Endothelial cell (in vitro differentiated cells): ENCODE data around the gene SETSIP. TPM values are rescaled to one million over a fixed set of nuclear protein-coding genes. Genes with fewer than 3 reads are reported as not detected.

Source experiments
- DNase-seq: peaks from one replicate; pipeline ENCODE4 v3.0.0; 2021; ENCODE audit warnings: low spot score
- H3K27ac Mint-ChIP-seq: one replicate; pipeline ENCODE4 v1.8.0; 2021; ENCODE audit warnings: mixed read lengths, inconsistent platforms; ENCODE audit not compliant: unreplicated experiment
- H3K27me3 Mint-ChIP-seq: one replicate; pipeline ENCODE4 v1.8.0; 2021; ENCODE audit warnings: mild to moderate bottlenecking, moderate library complexity, mixed read lengths, inconsistent platforms; ENCODE audit not compliant: unreplicated experiment
- H3K36me3 Mint-ChIP-seq: one replicate; pipeline ENCODE4 v1.8.0; 2021; ENCODE audit warnings: mild to moderate bottlenecking, low read depth, mixed read lengths, inconsistent platforms; ENCODE audit not compliant: unreplicated experiment
- H3K4me1 Mint-ChIP-seq: one replicate; pipeline ENCODE4 v1.8.0; 2021; ENCODE audit warnings: mild to moderate bottlenecking, mixed read lengths, inconsistent platforms; ENCODE audit not compliant: unreplicated experiment
- H3K4me3 Mint-ChIP-seq: one replicate; pipeline ENCODE4 v1.8.0; 2021; ENCODE audit warnings: mild to moderate bottlenecking, mixed read lengths, inconsistent platforms; ENCODE audit not compliant: unreplicated experiment
- H3K9me3 Mint-ChIP-seq: one replicate; pipeline ENCODE4 v1.8.0; 2021; ENCODE audit warnings: mixed read lengths, inconsistent platforms; ENCODE audit not compliant: unreplicated experiment
- CTCF ChIP-seq: fragments of 200-600 bp; sonication (generic); IDR thresholded peaks from one replicate; pipeline ENCODE4 v1.5.0; 2021; ENCODE audit warnings: antibody characterized with exemption; ENCODE audit not compliant: unreplicated experiment
- total RNA-seq: library from RNA; stranded (reverse); fragmentation: NEBNext Ultra II Directional; extraction: Animal tissue kit (Norgen Biotek cat#: 25700); gene quantifications from one replicate; pipeline ENCODE4 v1.2.1, GENCODE V29; 2021; ENCODE audit not compliant: unreplicated experiment

SETSIP gene
- total RNA-seq, 1 donor from 2014 or later, result 0.31 TPM

DNA sequence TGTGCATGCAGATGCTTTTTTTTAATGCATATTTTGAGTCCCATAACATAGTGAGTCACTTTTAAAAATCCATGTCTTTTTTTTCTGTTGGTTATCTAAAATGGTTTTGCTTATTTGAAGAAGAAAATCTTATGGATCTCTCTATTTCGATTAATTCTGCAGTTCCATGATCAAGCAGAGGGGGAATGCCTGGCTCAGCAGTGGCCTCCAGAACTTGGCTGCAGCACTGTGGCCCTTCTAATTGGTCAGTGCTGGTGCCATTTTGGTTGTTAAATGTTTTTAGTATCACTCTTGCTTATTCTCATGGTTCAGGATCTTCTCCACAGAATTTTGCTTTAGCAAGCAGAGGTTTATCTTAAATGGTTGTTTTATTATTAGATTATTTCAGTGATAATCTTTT is 34.2 kb downstream of the SETSIP start:
- no peak overlapping the region for H3K4me3 Mint-ChIP-seq
- H3K27ac Mint-ChIP-seq, result no peak overlapping the region
- DNase-seq, result no peak
- no peaks in the 10 kb centered on the region for H3K4me1 Mint-ChIP-seq
- H3K36me3 Mint-ChIP-seq, result no peaks in the 10 kb centered on the region
- H3K27me3 Mint-ChIP-seq, result no peaks in the 10 kb centered on the region
- no peak for TF ChIP-seq CTCF
- no peaks in the 10 kb centered on the region for H3K9me3 Mint-ChIP-seq

DNA sequence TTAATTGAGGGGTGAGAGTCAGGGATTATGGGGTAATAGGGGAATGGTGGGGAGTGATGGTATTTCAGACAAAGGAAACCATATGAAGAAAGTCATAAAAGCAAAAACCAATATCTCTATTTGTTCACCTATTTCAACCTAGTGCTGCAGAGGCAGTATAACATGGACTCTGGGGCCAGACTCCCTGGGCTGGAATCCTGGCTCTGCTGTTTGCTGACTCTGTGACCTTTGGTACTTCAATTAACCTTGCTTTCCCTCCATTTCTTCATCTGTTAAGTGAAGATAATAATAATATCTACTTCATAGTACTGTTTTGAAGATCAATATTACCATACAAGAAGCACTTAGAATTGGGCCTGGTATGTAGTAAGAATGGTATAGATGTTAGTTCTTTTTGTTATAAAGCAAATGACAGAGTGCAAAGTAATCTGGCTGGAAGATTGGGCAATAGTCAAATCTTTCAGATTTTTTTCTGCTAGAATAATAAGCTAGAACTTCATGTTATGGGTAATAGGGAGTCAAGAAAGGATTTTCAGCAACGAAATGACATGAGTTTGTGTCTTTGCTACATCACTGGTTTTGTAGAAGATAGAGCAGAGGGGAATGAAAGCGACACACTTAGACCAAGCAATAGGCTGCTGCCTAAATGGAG is 36.4 kb downstream of the SETSIP start:
- H3K4me1 Mint-ChIP-seq, result no peaks in the 10 kb centered on the region
- TF ChIP-seq CTCF, result no peak
- H3K36me3 Mint-ChIP-seq, result no peaks in the 10 kb centered on the region
- DNase-seq, result no peak
- no peaks in the 10 kb centered on the region for H3K27me3 Mint-ChIP-seq
- H3K9me3 Mint-ChIP-seq, result no peaks in the 10 kb centered on the region
- H3K4me3 Mint-ChIP-seq, result no peak overlapping the region
- no peak overlapping the region for H3K27ac Mint-ChIP-seq

DNA sequence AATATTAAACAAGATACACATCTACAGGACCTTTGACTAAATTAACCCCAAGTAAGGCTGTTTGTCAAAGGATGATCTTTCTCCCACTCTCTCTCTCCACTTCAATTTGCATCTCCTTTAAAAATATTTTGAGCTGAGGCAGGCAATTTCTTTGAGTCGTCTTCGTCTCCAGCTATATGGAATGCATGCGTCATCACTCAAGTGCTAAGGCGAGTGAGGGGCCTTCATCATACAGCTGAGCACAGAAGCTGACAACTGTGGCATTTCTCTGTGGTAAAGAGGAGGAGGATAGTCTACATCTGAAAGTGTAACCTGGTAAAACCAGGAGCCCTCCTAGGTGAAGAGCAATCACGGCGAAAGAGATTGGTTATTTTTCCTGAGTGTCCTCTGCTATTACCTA is 37.8 kb downstream of the SETSIP start:
- no peak for DNase-seq
- Mint-ChIP-seq H3K36me3 (no peaks in the 10 kb centered on the region), H3K4me1 (no peaks in the 10 kb centered on the region), H3K9me3 (no peaks in the 10 kb centered on the region), H3K4me3 (no peak overlapping the region), H3K27me3 (peaks cover 2% of the 10 kb centered on the region), H3K27ac (no peak overlapping the region)
- no peak for TF ChIP-seq CTCF

DNA sequence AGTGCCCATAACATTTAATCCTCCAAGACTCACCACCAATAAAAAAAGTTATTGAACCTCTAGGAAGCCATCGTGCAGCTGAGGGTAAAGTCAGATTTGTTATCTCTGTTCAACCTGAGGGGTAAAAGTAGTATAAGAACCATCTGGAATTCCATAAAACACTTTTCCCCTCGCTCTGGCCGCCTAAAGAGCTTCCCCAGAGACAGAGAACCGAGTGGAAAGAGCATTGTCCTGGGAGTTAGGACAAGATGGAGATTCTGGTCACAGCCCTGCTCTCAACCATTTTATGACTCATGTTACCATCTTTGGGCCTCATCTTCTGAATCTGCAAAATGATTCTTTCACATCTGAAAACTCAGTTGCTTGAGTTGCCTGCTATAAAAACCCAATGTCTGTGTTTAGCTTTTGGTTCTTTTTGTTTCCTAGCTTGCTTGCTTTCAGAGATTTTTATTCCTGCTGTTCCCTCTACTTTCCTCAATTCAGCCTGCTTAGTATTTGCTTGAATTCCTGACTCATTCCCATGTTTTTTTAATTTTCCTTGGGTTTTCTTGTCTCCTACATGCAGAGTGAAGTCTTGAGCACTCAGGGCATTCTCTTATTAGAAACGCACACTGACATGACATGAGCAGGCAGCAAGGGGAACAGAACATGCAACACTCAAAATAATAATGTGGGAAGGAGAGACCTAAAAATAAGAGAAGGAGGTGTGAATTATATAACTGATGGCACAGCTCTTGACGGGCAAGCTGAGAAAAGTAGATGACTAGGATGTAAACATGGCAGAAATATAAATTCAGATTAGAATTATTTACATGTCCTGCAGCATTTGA is 43.7 kb downstream of the SETSIP start:
- Mint-ChIP-seq H3K27me3 (peaks cover 7% of the 10 kb centered on the region), H3K4me1 (peaks cover 25% of the 10 kb centered on the region), H3K4me3 (no peak overlapping the region), H3K27ac (peak overlapping the region; percentile 72), H3K36me3 (peaks cover 7% of the 10 kb centered on the region), H3K9me3 (no peaks in the 10 kb centered on the region)
- no peak for DNase-seq
- TF ChIP-seq CTCF, result no peak

- peaks cover 7% of the 10 kb centered on the region for H3K36me3 Mint-ChIP-seq
- peaks cover 25% of the 10 kb centered on the region for H3K4me1 Mint-ChIP-seq
- peak overlapping the region; percentile 72 for H3K27ac Mint-ChIP-seq
- H3K4me3 Mint-ChIP-seq, result peak overlapping the region; percentile 90
- DNase-seq, result peak; percentile 10
- H3K9me3 Mint-ChIP-seq, result no peaks in the 10 kb centered on the region
- TF ChIP-seq CTCF, result no peak
- peaks cover 7% of the 10 kb centered on the region for H3K27me3 Mint-ChIP-seq
These were observed 44.5 kb downstream of the SETSIP start for GRCh38 chr1:92030656-92031107.
